Type B pancreatic cell (in vitro differentiated cells): Measurements from ENCODE around the gene DNAH2. TPM values are rescaled to one million over a fixed set of nuclear protein-coding genes. Genes with fewer than 3 reads are reported as not detected.

ENCODE experiments used
- DNase-seq: peaks from one replicate; pipeline ENCODE4 v3.0.0; 2021; ENCODE audit warnings: mixed read lengths; ENCODE audit not compliant: unreplicated experiment; ENCODE audit errors: extremely low spot score
- H3K27ac Mint-ChIP-seq: 2 replicates; pipeline ENCODE4 v1.8.0; 2021; ENCODE audit warnings: mild to moderate bottlenecking, mixed read lengths
- H3K27me3 Mint-ChIP-seq: 2 replicates; pipeline ENCODE4 v1.8.0; 2021; ENCODE audit warnings: mixed read lengths
- H3K36me3 Mint-ChIP-seq: 2 replicates; pipeline ENCODE4 v1.8.0; 2021; ENCODE audit warnings: mixed read lengths
- H3K4me1 Mint-ChIP-seq: one replicate; pipeline ENCODE4 v1.8.0; 2021; ENCODE audit warnings: mixed read lengths; ENCODE audit not compliant: unreplicated experiment
- H3K4me3 Mint-ChIP-seq: 2 replicates; pipeline ENCODE4 v1.8.0; 2021; ENCODE audit warnings: mild to moderate bottlenecking, mixed read lengths
- H3K9me3 Mint-ChIP-seq: 2 replicates; pipeline ENCODE4 v1.8.0; 2021; ENCODE audit warnings: mixed read lengths
- total RNA-seq: library from RNA; stranded (reverse); gene quantifications from 2 replicates; pipeline ENCODE4 v1.2.1, GENCODE V29; 2021; ENCODE audit warnings: low replicate concordance
- TF ChIP-seq, protein P1 (sequence below): fragments of 200-600 bp; sonication (generic); conservative IDR thresholded peaks from 2 replicates; pipeline ENCODE4 v1.5.0; 2021; ENCODE audit warnings: antibody characterized with exemption, mild to moderate bottlenecking

The DNAH2 gene
- total RNA-seq, 1 donor from 2014 or later = 1.0 TPM

DNA sequence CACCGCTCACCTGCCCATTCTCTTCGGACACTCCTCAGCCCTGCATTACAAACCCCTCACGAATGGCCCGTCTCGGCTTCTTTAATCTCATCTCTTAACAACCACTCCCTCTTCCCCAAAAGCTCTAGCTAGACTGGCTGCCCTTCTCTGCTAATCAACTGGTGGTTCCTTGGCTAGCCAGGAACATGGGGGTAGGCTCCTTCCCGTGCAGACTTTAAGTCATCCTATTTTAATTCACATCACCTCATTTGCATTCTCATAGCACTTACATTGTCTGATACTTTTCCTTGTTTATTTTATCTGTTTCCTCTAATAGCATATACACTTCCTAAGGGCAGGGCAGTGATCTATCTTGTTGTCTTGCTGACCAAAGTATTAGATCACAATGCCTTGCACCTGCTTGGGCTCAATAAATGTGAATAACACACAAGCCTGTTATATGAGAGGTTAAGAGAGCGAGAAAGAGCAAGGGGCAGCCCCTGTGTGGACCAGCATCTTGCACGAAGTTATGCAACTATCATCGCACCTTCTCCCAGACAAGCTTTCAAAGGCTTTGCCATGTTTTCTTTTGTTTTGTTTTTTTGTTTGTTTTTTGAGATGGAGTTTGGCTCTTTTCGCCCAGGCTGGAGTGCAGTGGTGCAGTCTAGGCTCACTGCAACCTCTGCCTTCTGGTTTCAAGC, 40.0 kb upstream of the DNAH2 start:
- peaks cover 32% of the 10 kb centered on the region for H3K36me3 Mint-ChIP-seq
- no peaks in the 10 kb centered on the region for H3K9me3 Mint-ChIP-seq
- H3K4me1 Mint-ChIP-seq = peaks cover 3% of the 10 kb centered on the region
- TF ChIP-seq, protein P1, sequence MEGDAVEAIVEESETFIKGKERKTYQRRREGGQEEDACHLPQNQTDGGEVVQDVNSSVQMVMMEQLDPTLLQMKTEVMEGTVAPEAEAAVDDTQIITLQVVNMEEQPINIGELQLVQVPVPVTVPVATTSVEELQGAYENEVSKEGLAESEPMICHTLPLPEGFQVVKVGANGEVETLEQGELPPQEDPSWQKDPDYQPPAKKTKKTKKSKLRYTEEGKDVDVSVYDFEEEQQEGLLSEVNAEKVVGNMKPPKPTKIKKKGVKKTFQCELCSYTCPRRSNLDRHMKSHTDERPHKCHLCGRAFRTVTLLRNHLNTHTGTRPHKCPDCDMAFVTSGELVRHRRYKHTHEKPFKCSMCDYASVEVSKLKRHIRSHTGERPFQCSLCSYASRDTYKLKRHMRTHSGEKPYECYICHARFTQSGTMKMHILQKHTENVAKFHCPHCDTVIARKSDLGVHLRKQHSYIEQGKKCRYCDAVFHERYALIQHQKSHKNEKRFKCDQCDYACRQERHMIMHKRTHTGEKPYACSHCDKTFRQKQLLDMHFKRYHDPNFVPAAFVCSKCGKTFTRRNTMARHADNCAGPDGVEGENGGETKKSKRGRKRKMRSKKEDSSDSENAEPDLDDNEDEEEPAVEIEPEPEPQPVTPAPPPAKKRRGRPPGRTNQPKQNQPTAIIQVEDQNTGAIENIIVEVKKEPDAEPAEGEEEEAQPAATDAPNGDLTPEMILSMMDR = no peak
- no peak for DNase-seq
- H3K4me3 Mint-ChIP-seq = no peak overlapping the region
- H3K27me3 Mint-ChIP-seq = no peaks in the 10 kb centered on the region
- H3K27ac Mint-ChIP-seq = no peak overlapping the region

DNA sequence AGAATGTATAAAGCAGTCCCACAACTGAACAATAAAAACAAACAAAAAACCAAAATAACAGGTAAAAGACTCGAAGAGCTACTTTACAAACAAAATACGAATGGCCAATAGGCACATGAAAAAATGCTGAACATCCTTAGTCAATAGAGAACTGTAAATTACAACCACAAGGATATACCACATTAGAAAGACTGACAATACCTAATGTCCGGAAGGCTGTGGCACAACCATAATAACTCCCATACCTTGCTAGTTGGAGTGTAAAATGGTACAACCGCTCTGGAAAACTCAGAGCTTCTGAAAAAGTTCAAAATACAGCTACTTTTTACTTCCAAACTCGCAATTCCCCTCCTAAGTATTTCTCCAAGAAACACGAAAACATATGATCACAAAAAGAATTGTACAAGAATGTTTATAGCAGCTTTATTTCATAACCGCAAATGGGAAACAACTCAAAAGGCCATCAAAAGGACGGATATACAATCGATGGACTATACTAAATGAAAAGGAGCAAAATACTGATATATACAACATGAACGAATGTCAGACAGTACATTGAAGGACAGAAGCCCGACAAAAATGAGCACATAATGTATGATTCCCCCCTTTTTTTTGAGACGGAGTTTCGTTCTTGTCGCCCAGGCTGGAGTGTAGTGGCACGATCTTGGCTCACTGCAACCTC, 32.6 kb upstream of the DNAH2 start:
- Mint-ChIP-seq H3K4me1 (peaks cover 25% of the 10 kb centered on the region), H3K9me3 (no peaks in the 10 kb centered on the region), H3K36me3 (peaks cover 8% of the 10 kb centered on the region), H3K27me3 (peaks cover 3% of the 10 kb centered on the region), H3K4me3 (peak overlapping the region; percentile 97), H3K27ac (peak overlapping the region; percentile 99)
- TF ChIP-seq, protein P1 = no peak
- no peak for DNase-seq

DNA sequence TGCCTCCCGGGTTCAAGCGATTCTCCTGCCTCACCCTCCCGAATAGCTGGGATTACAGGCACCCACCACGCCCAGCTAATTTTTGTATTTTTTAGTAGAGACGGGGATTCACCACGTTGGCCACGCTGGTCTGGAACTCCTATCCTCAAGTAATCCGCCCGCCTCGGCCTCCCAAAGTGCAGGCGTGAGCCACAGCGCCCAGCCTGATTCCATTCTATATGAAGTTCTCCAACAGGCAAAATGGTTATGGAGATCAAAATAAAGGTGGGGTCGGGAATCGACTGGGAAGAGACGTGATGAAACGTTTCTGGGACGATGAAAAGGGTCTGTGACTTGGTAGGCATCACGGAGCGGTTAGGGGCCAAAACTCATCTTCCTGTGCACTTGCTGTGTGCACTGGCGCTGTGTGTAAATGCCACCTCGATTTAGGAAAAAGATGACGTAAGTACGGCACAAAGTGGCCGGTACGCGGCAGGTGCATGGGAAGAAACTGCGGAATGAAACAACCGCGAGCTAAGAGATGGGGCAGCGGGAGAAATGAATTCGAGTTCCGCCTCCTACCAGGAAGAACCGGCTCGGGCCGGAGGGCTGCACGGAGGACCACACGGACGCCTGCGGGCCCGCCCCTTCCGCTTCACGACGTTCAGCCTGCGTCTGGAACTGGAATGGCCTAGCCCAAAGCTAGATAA, 31.9 kb upstream of the DNAH2 start:
- Mint-ChIP-seq H3K27me3 (peaks cover 3% of the 10 kb centered on the region), H3K36me3 (peaks cover 12% of the 10 kb centered on the region), H3K27ac (peak overlapping the region; percentile 99), H3K4me3 (peak overlapping the region; percentile 97), H3K4me1 (peaks cover 25% of the 10 kb centered on the region), H3K9me3 (no peaks in the 10 kb centered on the region)
- TF ChIP-seq, protein P1 = no peak
- DNase-seq = peak; percentile 93

DNA sequence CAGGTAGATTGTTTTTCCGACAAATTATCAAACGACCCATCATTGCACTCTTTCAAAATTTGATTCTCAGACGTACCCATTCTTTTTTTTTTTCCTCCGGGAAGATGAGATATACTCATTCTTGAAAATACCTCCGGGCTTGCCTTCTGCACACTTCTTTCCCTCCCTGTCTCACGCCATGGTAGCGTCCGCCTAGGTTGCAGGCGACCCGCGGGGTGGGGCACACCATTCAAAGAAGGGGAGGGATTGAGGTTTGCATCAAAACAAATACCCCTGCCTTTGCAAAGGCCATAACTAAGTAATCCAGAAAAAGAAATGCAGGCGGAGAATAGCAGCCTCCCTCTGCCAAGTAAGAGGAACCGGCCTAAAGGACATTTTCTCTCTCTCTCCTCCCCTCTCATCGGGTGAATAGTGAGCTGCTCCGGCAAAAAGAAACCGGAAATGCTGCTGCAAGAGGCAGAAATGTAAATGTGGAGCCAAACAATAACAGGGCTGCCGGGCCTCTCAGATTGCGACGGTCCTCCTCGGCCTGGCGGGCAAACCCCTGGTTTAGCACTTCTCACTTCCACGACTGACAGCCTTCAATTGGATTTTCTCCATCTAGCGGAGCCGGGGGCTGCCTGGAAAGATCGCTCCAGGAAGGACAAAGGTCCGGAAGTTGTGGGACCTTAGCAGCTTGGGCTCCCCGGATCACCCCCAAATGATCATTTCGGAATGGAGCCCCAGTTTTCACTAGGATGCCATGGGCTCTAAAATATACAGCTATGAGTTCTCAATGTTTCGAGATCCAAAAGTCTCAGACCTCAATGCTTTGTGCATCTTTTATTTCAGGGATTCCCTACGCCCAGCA, 31.1 kb upstream of the DNAH2 start:
- H3K27ac Mint-ChIP-seq = peak overlapping the region; percentile 99
- H3K9me3 Mint-ChIP-seq = no peaks in the 10 kb centered on the region
- H3K36me3 Mint-ChIP-seq = peaks cover 12% of the 10 kb centered on the region
- peaks cover 3% of the 10 kb centered on the region for H3K27me3 Mint-ChIP-seq
- peak overlapping the region; percentile 97 for H3K4me3 Mint-ChIP-seq
- TF ChIP-seq, protein P1 = no peak
- H3K4me1 Mint-ChIP-seq = peaks cover 25% of the 10 kb centered on the region
- DNase-seq = peak; percentile 81
